Lower leg skin (tissue), 3 donors: ENCODE data around the gene GRK6.

Experiments
- CTCF ChIP-seq, 3 donors: fragments of 450-650 bp; IDR thresholded peaks; one replicate each; pipeline ENCODE4 v1.5.1; 2016; ENCODE audit warnings: antibody characterized with exemption in 3 of 3, mild to moderate bottlenecking in 3 of 3, moderate library complexity in 2 of 3
- POLR2A ChIP-seq, 2 donors: fragments of 450-650 bp; IDR thresholded peaks; one replicate each; pipeline ENCODE4 v1.6.1; 2016 to 2017; ENCODE audit warnings: antibody characterized with exemption in 2 of 2, mild to moderate bottlenecking in 1 of 2, moderate library complexity in 1 of 2

- TF ChIP-seq CTCF (IDR thresholded peaks at IDR 0.05) (no peak), POLR2A (IDR thresholded peaks at IDR 0.05) (no peak)
Observed at GRCh38 chr5:177437623-177438022, 11.1 kb downstream of the GRK6 start.
